Type B pancreatic cell (in vitro differentiated cells): Measurements from ENCODE around the gene C4BPA. TPM values are rescaled to one million over a fixed set of nuclear protein-coding genes. Genes with fewer than 3 reads are reported as not detected.

Source experiments
- DNase-seq: peaks from one replicate; pipeline ENCODE4 v3.0.0; 2021; ENCODE audit warnings: mixed read lengths; ENCODE audit not compliant: unreplicated experiment; ENCODE audit errors: extremely low spot score
- H3K27ac Mint-ChIP-seq: 2 replicates; pipeline ENCODE4 v1.8.0; 2021; ENCODE audit warnings: mild to moderate bottlenecking, mixed read lengths
- H3K27me3 Mint-ChIP-seq: 2 replicates; pipeline ENCODE4 v1.8.0; 2021; ENCODE audit warnings: mixed read lengths
- H3K36me3 Mint-ChIP-seq: 2 replicates; pipeline ENCODE4 v1.8.0; 2021; ENCODE audit warnings: mixed read lengths
- H3K4me1 Mint-ChIP-seq: one replicate; pipeline ENCODE4 v1.8.0; 2021; ENCODE audit warnings: mixed read lengths; ENCODE audit not compliant: unreplicated experiment
- H3K4me3 Mint-ChIP-seq: 2 replicates; pipeline ENCODE4 v1.8.0; 2021; ENCODE audit warnings: mild to moderate bottlenecking, mixed read lengths
- H3K9me3 Mint-ChIP-seq: 2 replicates; pipeline ENCODE4 v1.8.0; 2021; ENCODE audit warnings: mixed read lengths
- total RNA-seq: library from RNA; stranded (reverse); gene quantifications from 2 replicates; pipeline ENCODE4 v1.2.1, GENCODE V29; 2021; ENCODE audit warnings: low replicate concordance
- TF ChIP-seq, protein P1 (sequence below): fragments of 200-600 bp; sonication (generic); conservative IDR thresholded peaks from 2 replicates; pipeline ENCODE4 v1.5.0; 2021; ENCODE audit warnings: antibody characterized with exemption, mild to moderate bottlenecking

The C4BPA gene
- total RNA-seq, 1 donor from 2014 or later: 0.87 TPM

DNA sequence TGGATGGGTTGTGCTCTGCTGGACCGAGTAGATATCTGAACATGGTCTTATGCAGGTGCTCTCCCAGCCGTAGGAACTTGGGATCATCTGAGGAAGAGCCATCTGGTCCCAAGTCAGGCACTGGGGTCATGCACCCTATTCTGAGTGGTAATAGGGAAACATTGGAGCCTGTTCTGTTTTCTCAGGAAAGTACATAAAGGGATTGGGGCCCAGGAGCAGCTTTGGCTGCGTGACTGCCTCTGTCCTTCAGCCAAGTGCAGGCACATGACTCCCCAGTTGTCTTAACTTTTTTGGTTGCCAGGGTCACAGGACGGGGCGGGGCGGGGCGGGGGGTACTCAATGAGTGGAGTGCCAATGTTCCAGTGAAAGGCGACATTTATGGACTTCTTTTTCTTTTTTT is 39.5 kb upstream of the C4BPA start:
- H3K36me3 Mint-ChIP-seq: peaks cover 31% of the 10 kb centered on the region
- no peaks in the 10 kb centered on the region for H3K9me3 Mint-ChIP-seq
- DNase-seq: no peak
- no peaks in the 10 kb centered on the region for H3K27me3 Mint-ChIP-seq
- no peak overlapping the region for H3K27ac Mint-ChIP-seq
- TF ChIP-seq, protein P1, sequence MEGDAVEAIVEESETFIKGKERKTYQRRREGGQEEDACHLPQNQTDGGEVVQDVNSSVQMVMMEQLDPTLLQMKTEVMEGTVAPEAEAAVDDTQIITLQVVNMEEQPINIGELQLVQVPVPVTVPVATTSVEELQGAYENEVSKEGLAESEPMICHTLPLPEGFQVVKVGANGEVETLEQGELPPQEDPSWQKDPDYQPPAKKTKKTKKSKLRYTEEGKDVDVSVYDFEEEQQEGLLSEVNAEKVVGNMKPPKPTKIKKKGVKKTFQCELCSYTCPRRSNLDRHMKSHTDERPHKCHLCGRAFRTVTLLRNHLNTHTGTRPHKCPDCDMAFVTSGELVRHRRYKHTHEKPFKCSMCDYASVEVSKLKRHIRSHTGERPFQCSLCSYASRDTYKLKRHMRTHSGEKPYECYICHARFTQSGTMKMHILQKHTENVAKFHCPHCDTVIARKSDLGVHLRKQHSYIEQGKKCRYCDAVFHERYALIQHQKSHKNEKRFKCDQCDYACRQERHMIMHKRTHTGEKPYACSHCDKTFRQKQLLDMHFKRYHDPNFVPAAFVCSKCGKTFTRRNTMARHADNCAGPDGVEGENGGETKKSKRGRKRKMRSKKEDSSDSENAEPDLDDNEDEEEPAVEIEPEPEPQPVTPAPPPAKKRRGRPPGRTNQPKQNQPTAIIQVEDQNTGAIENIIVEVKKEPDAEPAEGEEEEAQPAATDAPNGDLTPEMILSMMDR: no peak
- H3K4me1 Mint-ChIP-seq: peaks cover 5% of the 10 kb centered on the region
- no peak overlapping the region for H3K4me3 Mint-ChIP-seq

DNA sequence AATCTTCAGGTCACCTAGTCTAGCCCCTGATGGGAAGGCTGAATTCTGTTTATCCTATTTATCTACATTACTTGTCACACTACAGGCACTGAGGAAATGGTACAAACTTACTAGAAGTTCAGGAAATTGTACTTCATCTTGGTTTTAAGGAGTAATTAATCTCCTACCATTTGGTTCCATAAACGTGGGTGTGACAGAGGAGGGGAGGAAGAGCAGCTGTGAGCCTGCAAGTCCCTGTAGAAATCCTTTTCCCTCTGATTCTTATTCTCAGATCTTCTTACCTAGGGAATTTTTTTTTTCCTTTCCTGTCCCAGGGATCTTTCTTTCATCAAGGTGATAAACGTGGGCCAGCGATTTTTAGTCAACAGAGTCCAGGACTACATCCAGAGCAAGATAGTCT is 36.8 kb upstream of the C4BPA start:
- Mint-ChIP-seq H3K27me3 (no peaks in the 10 kb centered on the region), H3K27ac (no peak overlapping the region), H3K4me3 (no peak overlapping the region), H3K36me3 (peaks cover 36% of the 10 kb centered on the region), H3K9me3 (no peaks in the 10 kb centered on the region), H3K4me1 (peaks cover 5% of the 10 kb centered on the region)
- DNase-seq: no peak
- TF ChIP-seq, protein P1: no peak

DNA sequence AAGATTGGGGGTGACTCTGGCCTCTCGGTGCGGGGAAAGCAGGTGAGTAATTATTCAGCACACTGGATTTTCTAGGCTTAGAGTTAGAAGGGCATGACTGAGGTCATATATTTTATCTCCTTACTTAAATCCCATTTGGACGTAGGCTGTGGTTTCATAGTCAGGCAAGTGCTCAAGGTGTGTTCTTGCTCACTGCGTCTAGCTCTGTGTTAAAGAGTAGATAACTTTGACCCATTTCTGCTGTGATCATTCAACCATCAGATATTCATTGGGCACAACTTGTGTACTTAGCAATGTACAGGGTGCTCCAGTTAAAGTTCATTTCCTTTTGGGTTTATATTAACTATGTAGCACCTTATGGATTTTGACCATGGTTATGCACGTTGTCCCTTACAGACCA is 36.4 kb upstream of the C4BPA start:
- no peaks in the 10 kb centered on the region for H3K27me3 Mint-ChIP-seq
- no peak for DNase-seq
- H3K36me3 Mint-ChIP-seq: peaks cover 33% of the 10 kb centered on the region
- no peak overlapping the region for H3K4me3 Mint-ChIP-seq
- H3K4me1 Mint-ChIP-seq: peaks cover 5% of the 10 kb centered on the region
- H3K27ac Mint-ChIP-seq: no peak overlapping the region
- no peaks in the 10 kb centered on the region for H3K9me3 Mint-ChIP-seq
- TF ChIP-seq, protein P1: no peak

DNA sequence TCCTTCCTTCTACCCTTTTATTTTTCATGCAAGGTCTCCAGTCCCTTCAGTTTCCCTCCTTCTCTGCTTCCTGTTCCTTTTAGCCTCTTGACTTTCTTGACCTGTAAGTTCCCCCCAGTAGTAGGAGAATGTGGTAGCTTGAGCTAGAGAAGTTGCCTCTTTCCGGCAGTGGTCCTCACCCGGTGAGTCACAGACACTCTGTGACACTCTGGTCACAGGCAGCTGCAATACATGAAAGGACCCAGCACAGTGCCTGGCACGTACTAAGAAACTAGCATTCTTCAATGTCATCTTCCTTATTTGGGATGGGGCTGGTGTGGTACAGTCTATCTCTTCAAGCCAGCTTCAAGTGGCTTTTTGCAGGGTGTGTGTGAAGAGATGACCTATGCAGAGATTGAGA is 35.0 kb upstream of the C4BPA start:
- Mint-ChIP-seq H3K27ac (no peak overlapping the region), H3K27me3 (no peaks in the 10 kb centered on the region), H3K4me3 (no peak overlapping the region), H3K36me3 (peaks cover 29% of the 10 kb centered on the region), H3K4me1 (peaks cover 5% of the 10 kb centered on the region), H3K9me3 (no peaks in the 10 kb centered on the region)
- DNase-seq: no peak
- TF ChIP-seq, protein P1: no peak

DNA sequence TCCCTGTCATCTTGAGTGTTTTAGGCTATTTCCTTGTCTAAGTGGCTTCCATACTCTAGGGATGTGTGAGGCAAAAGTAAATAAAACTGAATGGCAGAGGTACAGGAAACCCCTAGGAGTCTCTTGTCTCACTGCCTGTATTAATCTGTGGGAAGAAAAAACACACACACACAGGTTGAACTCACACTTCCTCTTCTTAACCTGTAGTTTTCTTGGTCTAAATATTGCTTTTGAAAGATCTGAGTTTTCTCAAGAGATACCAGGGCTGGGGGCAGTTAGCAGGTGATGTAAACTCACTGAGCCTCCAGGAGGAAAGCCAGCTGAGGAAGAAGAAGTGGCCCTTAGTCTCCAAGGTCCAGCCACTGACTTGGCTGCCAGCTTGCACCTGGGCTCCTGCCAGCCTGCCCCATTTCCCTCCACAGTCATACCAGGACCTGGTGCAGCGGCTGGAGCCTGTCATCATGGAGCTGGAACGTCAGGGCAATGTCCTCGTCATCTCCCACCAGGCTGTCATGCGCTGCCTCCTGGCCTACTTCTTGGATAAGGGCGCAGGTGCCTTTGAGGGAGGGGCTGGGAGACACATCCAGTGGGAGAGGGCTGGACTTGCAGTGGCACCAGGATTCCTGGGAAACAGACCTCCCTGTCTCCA is 34.1 kb upstream of the C4BPA start:
- TF ChIP-seq, protein P1: no peak
- H3K9me3 Mint-ChIP-seq: no peaks in the 10 kb centered on the region
- no peak overlapping the region for H3K27ac Mint-ChIP-seq
- peaks cover 10% of the 10 kb centered on the region for H3K4me1 Mint-ChIP-seq
- DNase-seq: no peak
- no peaks in the 10 kb centered on the region for H3K27me3 Mint-ChIP-seq
- H3K36me3 Mint-ChIP-seq: peaks cover 33% of the 10 kb centered on the region
- no peak overlapping the region for H3K4me3 Mint-ChIP-seq
